SJCRH30 (cell line): Measurements from ENCODE around the gene RHOBTB3. TPM values are rescaled to one million over a fixed set of nuclear protein-coding genes. Genes with fewer than 3 reads are reported as not detected.
"Not testable (repeated sequence)": the region's sequence is repeated elsewhere in the genome, so short reads cannot be mapped to it uniquely, and the experiment has no call there.

Experiments
- DNase-seq, 2 experiments: peaks; one replicate each; pipeline ENCODE4 v3.0.0-alpha.2; 2015 to 2020
- H3K27ac ChIP-seq: fragments of 250-450 bp; sonication (Bioruptor Pico); 2 replicates; pipeline ENCODE4 v1.5.1; 2020; ENCODE audit warnings: mild to moderate bottlenecking, moderate library complexity
- H3K27me3 ChIP-seq: fragments of 250-450 bp; sonication (Bioruptor Pico); 2 replicates; pipeline ENCODE4 v1.5.1; 2020; ENCODE audit warnings: mild to moderate bottlenecking, moderate library complexity
- H3K36me3 ChIP-seq: fragments of 250-450 bp; sonication (Bioruptor Pico); 2 replicates; pipeline ENCODE4 v1.5.1; 2020; ENCODE audit warnings: mild to moderate bottlenecking, moderate library complexity
- H3K4me1 ChIP-seq: fragments of 250-450 bp; sonication (Bioruptor Pico); 2 replicates; pipeline ENCODE4 v1.5.1; 2020; ENCODE audit warnings: mild to moderate bottlenecking, moderate library complexity
- H3K4me3 ChIP-seq: fragments of 250-450 bp; sonication (Bioruptor Pico); 2 replicates; pipeline ENCODE4 v1.5.1; 2020; ENCODE audit warnings: mild to moderate bottlenecking, moderate library complexity
- H3K9me3 ChIP-seq: fragments of 250-450 bp; sonication (Bioruptor Pico); replicated peaks from 2 replicates; pipeline ENCODE4 v1.5.1; 2020; ENCODE audit warnings: mild to moderate bottlenecking, moderate library complexity
- total RNA-seq: library from RNA; depleted of rRNA; stranded (reverse); fragments of >200 nt; shearing (Covaris generic); gene quantifications from 2 replicates; pipeline ENCODE4 v1.2.3, GENCODE V29; 2014

Gene RHOBTB3
- total RNA-seq, 1 experiment from 2014 or later: 212 TPM

GRCh38 chr5:95709967-95710650, 21.0 kb upstream of the RHOBTB3 start:
- Histone ChIP-seq H3K27ac (peak overlapping the region; percentile 44; the same call in 1 of the 2 replicates), H3K4me1 (peaks cover 18% of the 10 kb centered on the region; the same call in 1 of the 2 replicates), H3K36me3 (0 out of 2 replicates have a peak, but pooled peaks cover 4% of the 10 kb centered on the region), H3K27me3 (no peaks in the 10 kb centered on the region), H3K4me3 (peak overlapping the region; percentile 51), H3K9me3 (no peaks in the 10 kb centered on the region)
- DNase-seq: peak; percentile 77 to 79

- Histone ChIP-seq H3K27ac (peak overlapping the region; percentile 44), H3K4me1 (peaks cover 18% of the 10 kb centered on the region; the same call in 1 of the 2 replicates), H3K4me3 (peak overlapping the region; percentile 51)
- not testable (repeated sequence) for H3K27me3 ChIP-seq, H3K9me3 ChIP-seq, H3K36me3 ChIP-seq
- DNase-seq: peak; percentile 58 to 69
These were observed 20.3 kb upstream of the RHOBTB3 start for GRCh38 chr5:95710651-95711500.

DNA sequence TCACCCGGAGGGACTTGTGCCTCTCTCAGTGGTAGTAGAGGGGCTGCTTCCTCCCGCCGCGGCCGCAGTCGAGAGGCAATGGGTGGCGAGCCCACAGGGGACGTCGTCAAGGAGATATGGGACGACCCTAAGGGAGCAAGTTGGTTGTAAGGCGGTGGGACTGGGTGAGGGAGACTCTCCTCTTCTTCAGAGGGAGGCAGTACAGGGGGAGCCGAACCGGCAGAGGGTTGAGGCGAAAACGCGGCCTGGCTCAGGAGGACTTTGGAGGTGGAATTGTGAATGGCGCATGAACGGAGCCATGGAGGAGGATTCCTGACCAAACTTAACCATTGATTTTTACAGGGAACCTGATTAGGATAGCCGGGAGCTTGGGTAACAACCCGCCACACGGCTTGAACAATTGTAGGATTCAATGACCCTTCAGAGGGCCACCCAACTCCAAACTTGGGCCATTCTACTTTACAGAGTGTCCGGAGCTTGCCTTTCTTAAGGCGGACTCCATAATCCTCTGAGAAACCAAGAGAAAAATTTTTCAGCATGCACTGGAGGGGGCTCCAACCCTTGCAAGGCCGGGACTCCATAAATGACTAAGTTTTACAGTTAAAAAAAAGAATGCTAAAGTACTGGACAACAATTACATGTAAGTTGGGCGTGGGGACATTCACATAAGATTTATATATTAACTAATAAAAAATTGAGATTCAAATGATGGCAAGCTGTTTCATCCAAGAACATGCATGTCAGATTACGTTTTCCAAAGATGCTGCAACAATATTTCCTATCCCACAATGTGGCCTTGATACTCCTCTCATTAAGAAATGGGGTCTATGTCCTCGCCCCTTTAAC, 19.4 kb upstream of the RHOBTB3 start:
- Histone ChIP-seq H3K9me3 (no peaks in the 10 kb centered on the region), H3K27ac (peak overlapping the region; percentile 44; the same call in 1 of the 2 replicates), H3K4me1 (peaks cover 18% of the 10 kb centered on the region; the same call in 1 of the 2 replicates), H3K4me3 (peak overlapping the region; percentile 51), H3K27me3 (no peaks in the 10 kb centered on the region), H3K36me3 (no peaks in the 10 kb centered on the region)
- DNase-seq: no peak

DNA sequence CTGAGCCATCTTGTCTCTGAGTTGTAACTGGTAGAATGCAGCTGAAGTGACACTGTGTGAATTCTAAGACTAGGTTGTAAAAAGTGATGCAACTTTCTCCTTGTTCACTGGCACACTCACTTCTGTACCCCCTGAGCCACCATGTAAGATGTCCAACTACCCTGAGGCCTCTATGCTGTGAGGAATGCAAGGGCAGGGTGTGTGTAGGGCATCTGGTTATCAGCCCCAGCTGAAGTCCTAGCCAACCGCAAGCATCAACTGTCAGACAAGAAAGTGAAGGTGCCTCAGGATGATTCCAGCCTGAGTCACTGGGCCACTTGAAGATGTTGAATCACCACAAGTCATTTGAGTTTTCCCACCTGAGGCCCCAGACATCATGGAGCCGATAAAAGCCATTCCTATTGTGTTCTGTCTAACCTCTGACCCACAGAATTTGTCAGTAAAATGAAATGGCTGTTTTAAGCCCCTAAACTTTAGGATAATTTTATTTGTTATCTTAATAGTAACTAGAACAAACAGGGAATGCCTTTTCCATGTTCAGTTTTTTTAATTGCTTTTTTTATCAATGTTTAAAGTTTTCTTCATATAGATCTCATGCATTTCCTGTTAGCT, 18.7 kb upstream of the RHOBTB3 start:
- peak; percentile 16 to 18 for DNase-seq
- H3K27me3 ChIP-seq: no peaks in the 10 kb centered on the region
- no peaks in the 10 kb centered on the region for H3K36me3 ChIP-seq
- no peak overlapping the region for H3K4me3 ChIP-seq
- peaks cover 18% of the 10 kb centered on the region; the same call in 1 of the 2 replicates for H3K4me1 ChIP-seq
- H3K27ac ChIP-seq: no peak overlapping the region
- H3K9me3 ChIP-seq: no peaks in the 10 kb centered on the region

DNA sequence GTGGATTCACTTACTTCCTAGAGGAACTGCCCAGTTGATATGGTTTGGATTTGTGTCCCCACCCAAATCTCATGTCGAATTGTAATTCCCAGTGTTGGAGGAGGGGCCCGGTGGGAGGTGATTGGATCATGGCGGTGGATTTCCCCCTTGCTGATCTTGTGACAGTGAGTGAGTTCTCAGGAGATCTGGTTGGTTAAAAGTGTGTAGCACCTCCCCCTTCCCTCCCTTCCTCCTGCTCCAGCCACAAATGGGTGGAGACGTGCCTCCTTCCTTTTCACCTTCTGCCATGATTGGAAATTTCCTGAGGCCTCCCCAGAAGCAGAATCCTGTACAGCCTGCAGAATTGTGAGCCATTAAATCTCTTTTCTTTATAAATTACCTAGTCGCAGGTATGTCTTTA, 17.9 kb upstream of the RHOBTB3 start:
- H3K27ac ChIP-seq, H3K9me3 ChIP-seq, H3K36me3 ChIP-seq, H3K27me3 ChIP-seq, DNase-seq, H3K4me3 ChIP-seq: not testable (repeated sequence)
- H3K4me1 ChIP-seq: peaks cover 18% of the 10 kb centered on the region; the same call in 1 of the 2 replicates

DNA sequence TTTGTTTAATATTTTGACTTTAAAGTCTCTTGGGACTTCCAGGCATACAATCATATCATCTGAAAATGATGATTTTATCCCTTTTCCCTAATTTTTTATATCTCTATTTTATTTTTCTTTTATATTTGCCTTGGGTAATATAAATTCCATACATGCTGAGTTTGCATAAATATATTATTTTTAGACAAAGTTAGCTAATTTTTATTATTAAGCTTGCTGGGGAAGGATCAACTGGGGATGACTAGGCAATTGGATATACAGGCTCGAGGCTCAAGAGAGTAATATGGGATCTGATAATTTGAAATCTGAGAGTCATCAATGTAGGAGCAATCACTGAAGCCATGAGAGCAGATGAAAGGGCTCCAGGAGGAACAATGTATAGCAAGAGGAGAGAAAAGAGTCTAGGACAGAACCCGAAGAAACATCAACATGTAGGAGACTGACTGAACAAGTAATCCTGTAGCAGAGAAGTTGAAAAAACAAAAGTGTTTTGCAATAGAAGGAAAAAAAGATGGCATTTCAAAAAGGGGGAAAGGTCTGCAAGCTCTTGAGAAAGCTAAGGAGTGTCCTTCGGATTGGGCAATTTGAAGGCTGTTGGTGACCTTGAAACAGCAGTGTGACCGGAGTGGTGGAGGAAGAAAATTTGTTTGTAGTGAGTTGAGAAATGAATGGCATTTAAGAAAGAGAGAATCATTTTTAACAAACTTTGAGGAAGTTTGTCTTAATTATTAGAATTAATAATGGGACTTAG, 17.0 kb upstream of the RHOBTB3 start:
- H3K4me1 ChIP-seq: peaks cover 18% of the 10 kb centered on the region; the same call in 1 of the 2 replicates
- H3K9me3 ChIP-seq: no peaks in the 10 kb centered on the region
- H3K4me3 ChIP-seq: no peak overlapping the region
- no peak for DNase-seq
- no peaks in the 10 kb centered on the region for H3K36me3 ChIP-seq
- no peak overlapping the region for H3K27ac ChIP-seq
- no peaks in the 10 kb centered on the region for H3K27me3 ChIP-seq

- no peak overlapping the region for H3K27ac ChIP-seq
- no peak for DNase-seq
- no peaks in the 10 kb centered on the region for H3K36me3 ChIP-seq
- peaks cover 15% of the 10 kb centered on the region; the same call in 1 of the 2 replicates for H3K4me1 ChIP-seq
- H3K9me3 ChIP-seq: no peaks in the 10 kb centered on the region
- no peaks in the 10 kb centered on the region for H3K27me3 ChIP-seq
- no peak overlapping the region for H3K4me3 ChIP-seq
These were observed 15.2 kb upstream of the RHOBTB3 start for GRCh38 chr5:95715799-95716461.

DNA sequence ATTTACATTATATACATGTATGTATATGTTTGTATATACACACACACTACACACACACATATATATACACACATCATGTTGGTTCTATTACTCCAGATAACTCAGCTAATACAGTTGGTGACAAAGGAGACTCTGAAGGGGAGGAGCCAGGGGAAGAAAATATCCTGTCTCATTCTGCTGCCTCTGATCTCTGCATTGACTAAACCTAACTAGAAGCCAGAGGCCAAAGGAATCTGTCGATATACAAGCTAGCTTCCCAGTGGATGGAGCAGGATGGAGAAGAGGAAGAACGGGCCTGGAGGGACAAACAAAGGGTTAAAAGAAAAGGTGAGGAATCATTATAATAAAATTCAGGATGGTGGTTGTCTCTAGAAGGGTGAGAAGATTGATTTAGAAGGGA, 13.7 kb upstream of the RHOBTB3 start:
- H3K27ac ChIP-seq: no peak overlapping the region
- H3K9me3 ChIP-seq: no peaks in the 10 kb centered on the region
- no peaks in the 10 kb centered on the region for H3K27me3 ChIP-seq
- no peaks in the 10 kb centered on the region for H3K36me3 ChIP-seq
- H3K4me3 ChIP-seq: no peak overlapping the region
- peaks cover 5% of the 10 kb centered on the region; the same call in 1 of the 2 replicates for H3K4me1 ChIP-seq
- no peak for DNase-seq

GRCh38 chr5:95718203-95718602, 12.9 kb upstream of the RHOBTB3 start:
- Histone ChIP-seq H3K9me3 (no peaks in the 10 kb centered on the region), H3K4me1 (no peaks in the 10 kb centered on the region), H3K4me3 (no peak overlapping the region), H3K36me3 (no peaks in the 10 kb centered on the region), H3K27me3 (no peaks in the 10 kb centered on the region), H3K27ac (no peak overlapping the region)
- no peak for DNase-seq

GRCh38 chr5:95718738-95719137, 12.4 kb upstream of the RHOBTB3 start:
- H3K36me3 ChIP-seq: no peaks in the 10 kb centered on the region
- no peak overlapping the region for H3K27ac ChIP-seq
- H3K4me1 ChIP-seq: no peaks in the 10 kb centered on the region
- no peaks in the 10 kb centered on the region for H3K9me3 ChIP-seq
- H3K4me3 ChIP-seq: no peak overlapping the region
- H3K27me3 ChIP-seq: no peaks in the 10 kb centered on the region
- no peak for DNase-seq

DNA sequence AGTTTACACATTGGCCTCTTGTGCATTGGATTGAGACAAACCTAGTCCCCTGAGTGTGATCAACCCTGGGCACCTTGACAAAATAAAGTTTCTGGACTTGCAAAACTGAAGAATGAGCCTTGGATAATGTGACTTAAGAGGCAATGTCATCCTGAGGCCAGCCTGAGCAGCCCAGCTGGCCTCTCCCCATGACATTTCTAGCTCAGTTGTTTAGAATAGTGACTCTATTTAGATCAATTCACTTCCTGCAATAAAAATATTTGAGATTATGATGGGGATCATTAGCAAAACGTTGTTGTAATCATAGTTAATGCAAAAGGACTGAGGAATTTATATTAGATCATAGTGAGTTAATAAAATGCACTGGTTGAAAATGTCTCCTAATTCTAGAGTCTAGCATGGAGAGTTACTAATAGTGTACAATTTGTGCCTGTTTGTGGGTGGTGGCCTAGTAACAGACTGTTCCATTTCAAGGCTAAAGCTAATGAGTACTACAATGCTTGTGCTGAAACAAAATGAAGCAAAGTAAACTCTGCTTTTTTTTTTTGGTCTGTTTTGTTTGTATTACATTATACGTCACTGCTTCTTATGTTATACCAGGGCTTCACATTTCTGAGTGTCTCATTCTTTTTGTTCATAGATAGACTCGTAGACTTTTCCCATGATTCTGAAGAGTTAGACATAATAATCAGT, 10.9 kb upstream of the RHOBTB3 start:
- no peak overlapping the region for H3K4me3 ChIP-seq
- no peak for DNase-seq
- no peaks in the 10 kb centered on the region for H3K27me3 ChIP-seq
- H3K36me3 ChIP-seq: no peaks in the 10 kb centered on the region
- H3K4me1 ChIP-seq: no peaks in the 10 kb centered on the region
- no peaks in the 10 kb centered on the region for H3K9me3 ChIP-seq
- no peak overlapping the region for H3K27ac ChIP-seq

DNA sequence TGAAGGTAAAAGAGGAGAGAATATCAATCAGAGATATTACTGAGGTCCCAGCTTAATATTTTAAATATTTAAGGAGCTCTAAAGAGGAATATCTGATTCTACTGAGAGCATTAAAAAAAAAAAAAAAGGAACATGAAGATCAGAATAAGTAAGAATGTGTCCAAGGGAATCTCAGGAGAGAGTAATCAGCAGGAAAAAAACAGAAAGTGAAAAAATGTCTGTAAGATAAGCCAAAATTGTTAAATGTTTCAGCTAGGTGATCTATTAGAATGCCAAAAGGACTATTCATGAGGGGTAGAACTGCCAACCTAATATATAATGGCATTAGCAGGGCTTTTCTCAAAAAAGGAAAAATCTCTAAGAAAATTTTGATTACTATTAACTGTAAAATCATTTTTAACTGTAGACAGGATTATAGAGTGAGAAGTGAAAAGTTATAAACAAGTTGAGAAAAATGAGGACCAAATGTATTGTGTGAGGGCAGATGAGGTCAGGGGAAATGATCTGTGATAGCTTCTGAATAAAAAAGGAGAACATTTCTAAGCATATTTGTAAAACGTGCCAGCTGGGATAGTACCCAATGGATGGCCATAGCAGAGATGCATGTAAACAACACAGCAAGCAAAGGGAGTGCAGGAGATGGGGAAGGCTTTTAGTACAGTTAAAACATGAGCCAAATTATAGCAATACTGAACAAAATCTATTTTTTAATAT, 9.4 kb upstream of the RHOBTB3 start:
- no peak overlapping the region for H3K27ac ChIP-seq
- no peaks in the 10 kb centered on the region for H3K27me3 ChIP-seq
- DNase-seq: no peak
- H3K9me3 ChIP-seq: no peaks in the 10 kb centered on the region
- no peaks in the 10 kb centered on the region for H3K4me1 ChIP-seq
- no peak overlapping the region for H3K4me3 ChIP-seq
- no peaks in the 10 kb centered on the region for H3K36me3 ChIP-seq
